Naive thymus-derived CD8-positive, alpha-beta T cell (primary cell): Measurements from ENCODE around the gene MARVELD3. TPM values are rescaled to one million over a fixed set of nuclear protein-coding genes. Genes with fewer than 3 reads are reported as not detected.
"Not testable (repeated sequence)": the region's sequence is repeated elsewhere in the genome, so short reads cannot be mapped to it uniquely, and the experiment has no call there.

Experiments used
- ATAC-seq, 2 donors: fragments of 150-1000 bp; cut with Tn5 transposase in 1 of 2; sonication (Bioruptor Pico), chemical (Tn5 transposase) in 1 of 2; 1 replicate in 1 of 2; 2 replicates in 1 of 2; pipeline ENCODE4 v1.10.0; 2021; ENCODE audit warnings: mild to moderate bottlenecking in 2 of 2, moderate library complexity in 2 of 2
- POLR2A ChIA-PET: fragments of 350-600 bp; sonication (Branson Sonifier 250); formaldehyde crosslinking; loops from one replicate; lab custom pipeline; 2021; ENCODE audit warnings: antibody characterized with exemption; lab: Charles Lee
- DNase-seq, 10 donors: peaks; one replicate each; pipeline versions ENCODE4 v3.0.0 to v3.0.0-alpha.2; 2020 to 2022
- H3K27ac Mint-ChIP-seq, 10 donors: one replicate each; pipeline ENCODE4 v1.8.0; 2020 to 2022; ENCODE audit warnings: mild to moderate bottlenecking in 10 of 10, mixed read lengths in 10 of 10, moderate library complexity in 4 of 10, inconsistent platforms in 1 of 10
- H3K27me3 Mint-ChIP-seq, 5 donors: one replicate each; pipeline ENCODE4 v1.8.0; 2021 to 2022; ENCODE audit warnings: mixed read lengths in 5 of 5
- H3K36me3 Mint-ChIP-seq, 3 donors: one replicate each; pipeline ENCODE4 v1.8.0; 2020 to 2022; ENCODE audit warnings: mixed read lengths in 3 of 3, mild to moderate bottlenecking in 2 of 3, inconsistent platforms in 1 of 3
- H3K4me1 Mint-ChIP-seq, 4 donors: one replicate each; pipeline ENCODE4 v1.8.0; 2021 to 2022; ENCODE audit warnings: mixed read lengths in 4 of 4
- H3K4me3 Mint-ChIP-seq, 10 donors: one replicate each; pipeline ENCODE4 v1.8.0; 2020 to 2022; ENCODE audit warnings: mild to moderate bottlenecking in 10 of 10, mixed read lengths in 10 of 10, moderate library complexity in 6 of 10, inconsistent platforms in 1 of 10
- H3K9me3 Mint-ChIP-seq, 9 donors: one replicate each; pipeline ENCODE4 v1.8.0; 2020 to 2022; ENCODE audit warnings: mixed read lengths in 9 of 9, mild to moderate bottlenecking in 3 of 9, inconsistent platforms in 1 of 9, moderate library complexity in 1 of 9
- polyA plus RNA-seq, 3 donors: library from polyadenylated mRNA; unstranded; fragments of 300-500 nt; fragmentation: Illumina TruSeq; gene quantifications; one replicate each; pipeline ENCODE4 v1.2.3, GENCODE V29; 2021
- total RNA-seq, 8 experiments: library from RNA in 2 of 8; stranded (reverse) in 2 of 8; gene quantifications; one replicate each; pipeline ENCODE4 v1.2.3 and lab custom pipeline; 2021 to 2026

MARVELD3 gene, protein sequence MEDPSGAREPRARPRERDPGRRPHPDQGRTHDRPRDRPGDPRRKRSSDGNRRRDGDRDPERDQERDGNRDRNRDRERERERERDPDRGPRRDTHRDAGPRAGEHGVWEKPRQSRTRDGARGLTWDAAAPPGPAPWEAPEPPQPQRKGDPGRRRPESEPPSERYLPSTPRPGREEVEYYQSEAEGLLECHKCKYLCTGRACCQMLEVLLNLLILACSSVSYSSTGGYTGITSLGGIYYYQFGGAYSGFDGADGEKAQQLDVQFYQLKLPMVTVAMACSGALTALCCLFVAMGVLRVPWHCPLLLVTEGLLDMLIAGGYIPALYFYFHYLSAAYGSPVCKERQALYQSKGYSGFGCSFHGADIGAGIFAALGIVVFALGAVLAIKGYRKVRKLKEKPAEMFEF
- total RNA-seq (not detected), polyA plus RNA-seq (under 1 TPM in 1 of 3 donors, not detected in 2; 0.06 TPM), total RNA-seq (lab: John Stamatoyannopoulos, UW) (0 to 0.17 (median 0) reads per million in 6 experiments)

DNA sequence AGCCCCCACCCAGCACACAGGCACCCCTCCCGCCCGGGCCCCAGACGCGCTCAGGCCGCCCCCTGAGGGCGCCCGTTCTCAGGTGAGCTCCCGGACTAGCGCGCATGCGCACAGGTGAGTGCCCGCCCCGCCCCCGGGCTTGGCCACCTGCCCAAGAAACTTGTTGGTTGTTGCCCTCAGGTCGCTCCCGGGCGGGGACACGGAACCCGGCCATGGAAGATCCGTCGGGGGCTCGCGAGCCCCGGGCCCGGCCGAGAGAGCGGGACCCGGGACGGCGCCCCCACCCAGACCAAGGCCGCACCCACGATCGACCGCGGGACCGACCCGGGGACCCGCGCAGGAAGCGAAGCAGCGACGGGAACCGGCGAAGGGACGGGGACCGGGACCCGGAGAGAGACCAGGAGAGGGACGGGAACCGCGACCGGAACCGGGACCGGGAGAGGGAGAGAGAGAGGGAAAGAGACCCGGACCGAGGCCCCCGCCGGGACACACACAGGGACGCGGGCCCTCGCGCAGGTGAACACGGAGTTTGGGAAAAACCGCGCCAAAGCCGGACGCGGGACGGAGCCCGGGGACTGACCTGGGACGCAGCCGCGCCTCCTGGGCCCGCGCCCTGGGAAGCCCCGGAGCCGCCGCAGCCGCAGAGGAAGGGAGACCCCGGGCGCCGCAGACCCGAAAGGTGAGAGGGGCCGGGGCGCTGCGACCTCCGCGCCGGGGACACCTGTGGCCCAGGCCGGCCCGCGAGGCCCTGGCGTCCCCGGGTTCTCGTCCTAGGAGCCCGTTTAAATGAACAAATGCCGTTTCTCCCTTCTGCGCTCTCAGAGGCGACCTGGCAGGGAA lies at the start of gene MARVELD3:
MARVELD3 (plus strand) TSS at position 167 of the 840 bp plus-strand sequence; CDS start at position 213, 46 bp downstream.
- Mint-ChIP-seq H3K4me3 (peak within 1 kb of the TSS in 8 of 10 donors; percentile 37 to 74 (median 62)), H3K9me3 (no peaks in the 10 kb centered on the region), H3K4me1 (peaks cover 5 to 15% (median 8%) of the 10 kb centered on the region in 4 donors), H3K27ac (no peak within 1 kb of the TSS), H3K27me3 (peaks cover 2 to 18% (median 10%) of the 10 kb centered on the region in 5 donors), H3K36me3 (peaks cover 0 to 2% (median 0%) of the 10 kb centered on the region in 3 donors)
- DNase-seq = peak in 6 of 10 donors; percentile 20 to 48 (median 25)
- POLR2A ChIA-PET = no interaction called here
- peak; percentile 14 to 25 for ATAC-seq

DNA sequence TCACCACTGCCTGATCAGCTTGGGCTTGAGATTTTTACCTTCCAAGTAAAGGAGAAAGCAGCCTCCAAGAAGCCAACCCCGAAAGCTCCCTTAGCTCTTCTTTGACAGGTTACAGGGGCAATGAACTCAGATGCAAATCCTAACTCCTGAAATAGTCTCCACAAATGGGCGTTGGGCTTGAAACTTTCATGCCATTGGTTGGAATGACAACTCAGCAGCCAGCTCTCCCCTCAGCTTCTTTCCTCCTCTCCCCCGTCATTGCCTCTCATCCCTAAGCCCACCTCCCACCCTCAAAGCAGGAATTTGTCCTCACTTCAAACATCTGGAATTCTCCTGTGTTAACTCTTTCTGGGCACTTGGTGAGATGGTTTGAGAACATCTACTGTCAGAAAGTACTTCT lies 49.0 kb upstream of the MARVELD3 start, which contains the start of gene TAT:
TAT (minus strand) TSS at position 122 of the 400 bp plus-strand sequence. CDS start 677 bp downstream, outside the sequence.
- ATAC-seq = no peak
- Mint-ChIP-seq H3K27me3 (peaks cover 4 to 11% (median 7%) of the 10 kb centered on the region in 5 donors), H3K4me3 (no peak within 1 kb of the TSS), H3K4me1 (peaks cover 0 to 4% (median 0%) of the 10 kb centered on the region in 4 donors), H3K27ac (peak within 1 kb of the TSS in 1 of 10 donors; percentile 79), H3K36me3 (no peaks in the 10 kb centered on the region), H3K9me3 (no peaks in the 10 kb centered on the region)
- DNase-seq = no peak
- POLR2A ChIA-PET = no interaction called here

DNA sequence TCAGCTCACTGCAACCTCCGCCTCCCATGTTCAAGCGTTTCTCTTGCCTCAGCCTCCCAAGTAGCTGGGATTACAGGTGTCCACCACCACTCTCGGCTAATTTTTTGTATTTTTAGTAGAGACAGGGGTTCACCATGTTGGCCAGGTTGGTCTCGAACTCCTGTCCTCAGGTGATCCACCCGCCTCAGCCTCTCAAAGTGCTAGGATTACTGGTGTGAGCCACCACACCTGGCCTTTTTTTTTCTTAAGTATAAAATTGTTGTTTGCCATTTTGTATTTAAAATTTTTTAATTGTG lies 43.5 kb upstream of the MARVELD3 start:
- ATAC-seq, POLR2A ChIA-PET, H3K36me3 Mint-ChIP-seq, H3K4me1 Mint-ChIP-seq, H3K9me3 Mint-ChIP-seq, H3K4me3 Mint-ChIP-seq, DNase-seq, H3K27ac Mint-ChIP-seq: not testable (repeated sequence)
- peaks cover 13 to 44% (median 22%) of the 10 kb centered on the region in 5 donors for H3K27me3 Mint-ChIP-seq

DNA sequence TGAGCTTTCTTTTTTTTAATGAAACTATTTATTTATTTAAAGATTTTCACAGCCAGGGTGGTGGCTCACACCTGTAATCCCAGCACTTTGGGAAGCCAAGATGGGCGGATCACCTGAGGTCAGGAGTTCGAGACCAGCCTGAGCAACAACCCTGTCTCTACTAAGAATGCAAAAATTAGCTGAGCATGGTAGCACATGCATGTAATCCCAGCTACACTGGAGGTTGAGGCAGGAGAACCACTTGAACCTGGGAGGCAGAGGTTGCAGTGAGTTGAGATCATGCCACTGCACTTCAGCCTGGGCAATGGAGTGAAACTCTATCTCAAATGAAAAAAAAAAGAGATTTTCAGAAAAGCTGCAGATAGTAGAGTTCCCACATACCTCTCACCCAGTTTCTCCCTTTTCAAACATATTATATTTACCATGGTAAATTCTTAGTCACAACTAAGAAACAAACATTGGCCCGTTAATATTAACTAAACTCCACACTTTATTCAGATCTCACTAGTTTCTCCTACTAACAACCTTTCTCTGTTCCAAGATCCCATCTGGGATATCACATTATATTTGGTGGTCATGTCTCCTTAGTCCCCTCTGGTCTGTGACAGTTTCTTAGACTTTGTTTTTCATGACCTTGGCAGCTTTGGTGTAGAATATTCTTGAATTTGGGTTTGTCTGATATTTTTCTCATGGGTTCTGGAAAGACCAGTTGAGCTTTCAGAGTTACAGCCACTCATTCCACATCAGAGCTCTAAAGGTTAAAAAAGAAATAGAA lies 41.3 kb upstream of the MARVELD3 start:
- Mint-ChIP-seq H3K4me1 (no peaks in the 10 kb centered on the region), H3K4me3 (no peak overlapping the region), H3K27ac (no peak overlapping the region), H3K27me3 (peaks cover 18 to 50% (median 29%) of the 10 kb centered on the region in 5 donors), H3K9me3 (no peaks in the 10 kb centered on the region), H3K36me3 (peaks cover 0 to 6% (median 0%) of the 10 kb centered on the region in 3 donors)
- no peak for DNase-seq
- POLR2A ChIA-PET = no interaction called here
- no peak for ATAC-seq

DNA sequence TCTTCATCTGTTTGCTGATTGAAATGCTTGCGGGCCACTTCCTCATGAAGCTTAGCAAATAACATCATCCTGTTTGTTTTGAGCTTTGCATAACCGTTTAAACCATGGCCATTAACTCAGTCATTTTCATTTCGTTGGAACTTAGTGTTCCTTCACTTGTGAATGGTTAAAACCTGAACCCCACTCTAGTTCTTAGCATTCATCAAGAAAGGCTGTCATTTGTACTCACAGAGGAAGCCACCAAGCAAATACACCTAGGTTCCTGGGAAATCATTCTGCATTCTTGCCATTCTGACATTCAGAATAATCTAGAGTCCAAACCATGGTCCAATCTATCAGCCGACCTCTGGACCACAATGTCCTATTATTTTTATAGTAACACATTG lies 40.7 kb upstream of the MARVELD3 start:
- DNase-seq (no peak), ATAC-seq (no peak)
- POLR2A ChIA-PET = no interaction called here

DNA sequence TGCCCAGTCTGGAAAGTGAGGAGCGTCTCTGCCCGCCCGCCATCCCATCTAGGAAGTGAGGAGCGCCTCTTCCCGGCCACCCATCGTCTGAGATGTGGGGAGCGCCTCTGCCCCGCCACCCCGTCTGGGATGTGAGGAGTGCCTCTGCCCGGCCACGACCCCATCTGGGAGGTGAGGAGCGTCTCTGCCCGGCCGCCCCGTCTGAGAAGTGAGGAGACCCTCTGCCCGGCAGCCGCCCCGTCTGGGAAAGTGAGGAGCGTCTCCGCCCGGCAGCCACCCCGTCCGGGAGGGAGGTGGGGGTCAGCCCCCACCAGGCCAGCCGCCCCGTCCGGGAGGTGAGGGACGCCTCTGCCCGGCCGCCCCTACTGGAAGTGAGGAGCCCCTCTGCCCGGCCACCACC lies 36.6 kb upstream of the MARVELD3 start:
- H3K4me3 Mint-ChIP-seq, H3K27ac Mint-ChIP-seq, ATAC-seq, POLR2A ChIA-PET, H3K36me3 Mint-ChIP-seq, H3K9me3 Mint-ChIP-seq, H3K4me1 Mint-ChIP-seq, DNase-seq: not testable (repeated sequence)
- H3K27me3 Mint-ChIP-seq = peaks cover 26 to 75% (median 45%) of the 10 kb centered on the region in 5 donors

More for the DNA sequence above, 40.7 kb upstream of the MARVELD3 start:
- H3K4me3 Mint-ChIP-seq = no peak overlapping the region
- no peaks in the 10 kb centered on the region for H3K4me1 Mint-ChIP-seq
- no peaks in the 10 kb centered on the region for H3K9me3 Mint-ChIP-seq
- peaks cover 20 to 52% (median 29%) of the 10 kb centered on the region in 5 donors for H3K27me3 Mint-ChIP-seq
- H3K36me3 Mint-ChIP-seq = peaks cover 0 to 6% (median 0%) of the 10 kb centered on the region in 3 donors
- no peak overlapping the region for H3K27ac Mint-ChIP-seq

DNA sequence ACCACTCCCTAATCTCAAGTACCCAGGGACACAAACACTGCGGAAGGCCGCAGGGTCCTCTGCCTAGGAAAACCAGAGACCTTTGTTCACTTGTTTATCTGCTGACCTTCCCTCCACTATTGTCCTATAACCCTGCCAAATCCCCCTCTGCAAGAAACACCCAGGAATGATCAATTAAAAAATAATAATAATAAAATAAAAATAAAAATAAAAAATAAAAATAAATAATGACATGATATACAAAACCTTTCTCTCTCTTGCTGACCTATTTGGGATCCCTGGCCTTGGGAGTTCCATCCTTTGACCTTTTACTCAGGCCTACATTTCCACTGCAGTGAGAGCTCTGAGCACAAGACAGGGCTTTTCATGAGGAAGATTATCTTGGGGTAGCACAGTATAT lies 35.9 kb upstream of the MARVELD3 start:
- H3K4me1 Mint-ChIP-seq, H3K27ac Mint-ChIP-seq, POLR2A ChIA-PET, H3K36me3 Mint-ChIP-seq, H3K4me3 Mint-ChIP-seq, ATAC-seq, DNase-seq, H3K9me3 Mint-ChIP-seq: not testable (repeated sequence)
- peaks cover 28 to 79% (median 47%) of the 10 kb centered on the region in 5 donors for H3K27me3 Mint-ChIP-seq

DNA sequence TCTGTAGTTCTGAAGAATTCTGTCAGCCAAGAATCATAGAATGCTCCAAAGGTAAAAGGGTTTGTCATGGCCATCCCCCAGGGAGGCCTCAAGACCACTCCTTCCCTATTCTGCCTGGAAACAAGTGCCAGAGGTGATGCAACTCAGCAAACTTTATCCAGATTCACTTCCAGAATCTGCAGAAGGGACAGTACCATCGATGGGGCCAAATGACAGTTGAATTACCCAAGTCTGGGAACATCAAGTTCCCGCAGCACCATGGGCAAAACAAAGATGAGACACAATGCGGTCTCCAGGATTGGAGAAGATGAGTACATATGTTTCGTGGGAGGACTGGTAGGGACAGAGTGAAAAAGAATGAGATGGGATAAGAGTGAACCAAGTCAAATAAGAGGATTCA lies 35.4 kb upstream of the MARVELD3 start:
- H3K9me3 Mint-ChIP-seq = no peaks in the 10 kb centered on the region
- H3K4me1 Mint-ChIP-seq = no peaks in the 10 kb centered on the region
- DNase-seq = no peak
- H3K36me3 Mint-ChIP-seq = peaks cover 0 to 6% (median 0%) of the 10 kb centered on the region in 3 donors
- ATAC-seq = no peak
- POLR2A ChIA-PET = no interaction called here
- peaks cover 28 to 76% (median 46%) of the 10 kb centered on the region in 5 donors for H3K27me3 Mint-ChIP-seq
- H3K4me3 Mint-ChIP-seq = no peak overlapping the region
- no peak overlapping the region for H3K27ac Mint-ChIP-seq

DNA sequence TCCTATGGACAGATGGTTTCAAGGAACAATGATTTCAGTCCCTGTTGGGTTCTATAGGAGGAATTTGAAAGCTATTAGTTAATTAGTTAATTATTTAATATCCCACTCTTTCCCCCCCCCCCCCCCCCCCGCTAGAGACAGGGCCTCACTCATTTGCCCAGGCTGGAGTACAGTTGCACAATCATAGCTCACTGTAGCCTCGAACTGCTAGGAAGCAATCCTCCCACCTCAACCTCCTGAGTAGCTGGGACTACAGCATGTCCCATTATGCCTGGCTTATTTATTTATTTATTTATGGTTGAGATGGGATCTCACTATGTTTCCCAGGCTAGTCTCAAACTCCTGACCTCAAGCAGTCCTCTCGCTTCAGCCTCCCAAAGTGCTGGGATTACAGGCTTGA lies 34.1 kb upstream of the MARVELD3 start:
- Mint-ChIP-seq H3K27ac (no peak overlapping the region), H3K9me3 (no peaks in the 10 kb centered on the region), H3K4me3 (no peak overlapping the region), H3K4me1 (no peaks in the 10 kb centered on the region), H3K27me3 (peaks cover 23 to 64% (median 45%) of the 10 kb centered on the region in 5 donors), H3K36me3 (peaks cover 0 to 6% (median 0%) of the 10 kb centered on the region in 3 donors)
- POLR2A ChIA-PET = no interaction called here
- no peak for ATAC-seq
- no peak for DNase-seq

DNA sequence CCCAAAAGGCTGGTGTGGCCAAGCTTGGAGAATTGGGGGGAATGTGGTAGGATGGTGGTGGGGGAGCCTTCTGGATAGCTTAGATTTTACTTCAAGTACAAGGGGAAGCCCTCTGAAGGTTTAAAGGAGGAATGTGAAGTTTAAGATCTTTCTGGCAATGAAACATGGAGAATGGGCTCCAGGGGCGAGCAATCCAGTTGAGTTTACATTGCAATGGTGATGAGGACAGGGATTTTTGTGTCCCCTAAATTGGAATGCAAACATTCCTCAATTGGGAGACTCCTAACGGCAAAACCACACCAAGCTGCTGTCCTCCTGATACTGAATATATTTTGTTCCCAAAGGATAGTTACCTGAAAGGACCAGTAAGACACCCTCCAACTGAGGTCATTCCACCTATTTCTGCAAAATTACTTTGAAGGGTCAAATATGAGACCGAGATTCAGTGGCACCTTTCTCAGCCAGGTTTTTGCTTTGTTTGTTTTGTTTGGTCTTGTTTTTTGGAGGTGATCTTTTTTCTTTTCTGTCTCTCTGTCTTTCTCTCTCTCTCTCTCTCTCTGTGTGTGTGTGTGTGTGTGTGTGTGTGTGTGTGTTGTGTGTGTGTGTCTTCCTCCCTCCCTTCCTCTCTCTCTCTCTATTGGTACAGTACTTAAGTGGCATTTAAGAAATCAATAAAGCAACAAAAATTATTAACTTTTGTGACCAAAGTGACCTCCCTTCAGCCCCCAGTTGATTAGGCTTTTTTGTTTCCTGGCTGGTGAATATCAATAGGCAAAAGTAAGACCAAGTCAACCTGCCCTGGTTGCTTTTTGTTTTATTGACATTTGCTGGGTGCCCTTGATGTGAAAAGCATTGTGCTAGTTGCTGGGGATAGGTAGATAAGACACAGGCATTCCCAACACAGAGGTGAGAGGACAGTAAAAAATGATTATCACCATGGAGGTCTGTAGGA lies 32.7 kb upstream of the MARVELD3 start:
- POLR2A ChIA-PET = interaction anchor here (0.6 kb wide), 1 partner anchor 1237 kb away, joined by 3 read pairs; no protein-coding TSS in a partner anchor
- H3K4me3 Mint-ChIP-seq = no peak overlapping the region
- DNase-seq (no peak), ATAC-seq (no peak)
- no peaks in the 10 kb centered on the region for H3K4me1 Mint-ChIP-seq
- peaks cover 16 to 64% (median 43%) of the 10 kb centered on the region in 5 donors for H3K27me3 Mint-ChIP-seq
- H3K27ac Mint-ChIP-seq = peak overlapping the region in 1 of 10 donors; percentile 92
- H3K9me3 Mint-ChIP-seq = no peaks in the 10 kb centered on the region
- peaks cover 0 to 3% (median 0%) of the 10 kb centered on the region in 3 donors for H3K36me3 Mint-ChIP-seq

DNA sequence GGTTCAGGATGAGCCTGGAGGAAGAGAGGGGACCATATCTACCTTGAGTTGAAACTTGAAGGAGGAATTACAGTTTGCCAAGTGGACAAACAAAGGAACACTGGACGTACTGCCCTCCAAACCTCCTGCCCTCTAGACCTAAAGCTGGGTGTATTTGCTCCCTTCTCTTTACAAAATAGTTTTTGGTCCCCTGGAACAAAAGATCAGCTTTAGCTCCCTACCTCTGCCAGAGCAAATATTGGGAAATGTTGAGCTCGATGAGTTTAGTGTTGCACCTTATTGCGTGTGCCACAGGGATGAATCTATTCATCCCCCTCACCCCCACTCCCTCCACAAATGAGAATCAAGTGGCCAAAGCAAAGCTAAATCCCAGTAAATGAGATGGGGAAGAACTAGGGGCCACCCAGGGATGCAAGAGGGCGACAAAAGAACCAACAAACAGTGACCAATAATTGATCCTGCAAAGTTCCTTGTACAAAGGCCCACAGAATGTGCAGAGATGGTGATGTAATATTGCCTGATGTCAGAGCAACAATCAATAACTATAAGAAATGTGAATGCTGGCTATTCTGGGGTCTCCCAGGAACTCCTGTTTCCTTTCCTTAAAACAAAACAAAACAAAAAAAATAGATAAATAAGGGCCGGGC lies 31.9 kb upstream of the MARVELD3 start:
- ATAC-seq = no peak
- Mint-ChIP-seq H3K4me3 (no peak overlapping the region), H3K27me3 (peaks cover 15 to 63% (median 42%) of the 10 kb centered on the region in 5 donors), H3K27ac (peak overlapping the region in 1 of 10 donors; percentile 92), H3K9me3 (no peaks in the 10 kb centered on the region), H3K36me3 (no peaks in the 10 kb centered on the region), H3K4me1 (no peaks in the 10 kb centered on the region)
- DNase-seq = no peak
- POLR2A ChIA-PET = no interaction called here
